PC-9 (cell line): ENCODE data around the gene ZNF423.

Experiments
- EZH2 ChIP-seq: fragments of 200-600 bp; sonication (generic); IDR thresholded peaks from 2 replicates; pipeline ENCODE4 v1.8.0; 2017; ENCODE audit warnings: antibody characterized with exemption, low read depth
- TF ChIP-seq, protein P1 (sequence below): fragments of 200-600 bp; sonication (generic); conservative IDR thresholded peaks from 2 replicates; pipeline ENCODE4 v1.6.1; 2017; ENCODE audit warnings: mixed run types, antibody characterized with exemption, mild to moderate bottlenecking, moderate library complexity

DNA sequence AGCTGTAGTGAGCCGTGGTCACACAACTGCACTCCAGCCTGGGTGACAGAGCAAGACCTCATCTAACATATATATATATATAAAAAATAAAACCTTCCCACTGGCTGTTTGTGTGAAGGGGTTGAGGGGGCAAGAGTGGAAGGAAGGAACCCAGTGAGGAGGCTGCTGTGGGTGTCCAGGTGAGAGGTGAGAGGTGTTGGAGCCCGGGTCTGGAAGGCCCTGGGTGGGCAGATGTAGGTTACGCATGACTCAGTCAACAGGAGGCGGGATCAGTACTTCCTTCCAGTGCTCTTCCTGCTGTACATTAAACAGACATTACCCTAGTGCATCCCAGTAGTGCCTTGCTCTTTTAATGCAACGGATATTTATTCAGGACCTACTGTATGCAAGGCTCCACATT lies 47.0 kb upstream of the ZNF423 start:
- TF ChIP-seq, protein P1, sequence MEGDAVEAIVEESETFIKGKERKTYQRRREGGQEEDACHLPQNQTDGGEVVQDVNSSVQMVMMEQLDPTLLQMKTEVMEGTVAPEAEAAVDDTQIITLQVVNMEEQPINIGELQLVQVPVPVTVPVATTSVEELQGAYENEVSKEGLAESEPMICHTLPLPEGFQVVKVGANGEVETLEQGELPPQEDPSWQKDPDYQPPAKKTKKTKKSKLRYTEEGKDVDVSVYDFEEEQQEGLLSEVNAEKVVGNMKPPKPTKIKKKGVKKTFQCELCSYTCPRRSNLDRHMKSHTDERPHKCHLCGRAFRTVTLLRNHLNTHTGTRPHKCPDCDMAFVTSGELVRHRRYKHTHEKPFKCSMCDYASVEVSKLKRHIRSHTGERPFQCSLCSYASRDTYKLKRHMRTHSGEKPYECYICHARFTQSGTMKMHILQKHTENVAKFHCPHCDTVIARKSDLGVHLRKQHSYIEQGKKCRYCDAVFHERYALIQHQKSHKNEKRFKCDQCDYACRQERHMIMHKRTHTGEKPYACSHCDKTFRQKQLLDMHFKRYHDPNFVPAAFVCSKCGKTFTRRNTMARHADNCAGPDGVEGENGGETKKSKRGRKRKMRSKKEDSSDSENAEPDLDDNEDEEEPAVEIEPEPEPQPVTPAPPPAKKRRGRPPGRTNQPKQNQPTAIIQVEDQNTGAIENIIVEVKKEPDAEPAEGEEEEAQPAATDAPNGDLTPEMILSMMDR = no peak
- TF ChIP-seq EZH2 = no peak
